H1 (cell line): ENCODE results near the gene NCL. TPM values are rescaled to one million over a fixed set of nuclear protein-coding genes. Genes with fewer than 3 reads are reported as not detected.

Experiments
- CTCF ChIA-PET: fragments of 300-600 bp; sonication (Branson Sonifier 250); formaldehyde crosslinking; loops from one replicate; lab custom pipeline; 2021; ENCODE audit not compliant: partially characterized antibody; lab: Charles Lee
- POLR2A ChIA-PET: fragments of 300-600 bp; sonication (Branson Sonifier 250); formaldehyde crosslinking; loops from one replicate; lab custom pipeline; 2021; ENCODE audit warnings: inconsistent platforms; ENCODE audit not compliant: partially characterized antibody; lab: Charles Lee
- DNase-seq, 2 experiments: peaks; one replicate each; pipeline versions ENCODE4 v3.0.0 to v3.0.0-alpha.2; 2010 to 2022; ENCODE audit warnings: low spot score in 2 of 2, low read depth in 1 of 2, mixed read lengths in 1 of 2
- FAIRE-seq: peaks from 2 replicates; lab custom pipeline; 2011; peaks lifted over from hg19 to GRCh38; lab: Jason Lieb, UNC
- H2AFZ ChIP-seq: 2 replicates; pipeline ENCODE4 v1.8.1; 2012; ENCODE audit warnings: low read length, inconsistent platforms
- H2AK5ac ChIP-seq: 2 replicates; pipeline ENCODE4 v1.6.1; 2013; ENCODE audit warnings: low read depth, low read length
- H2BK120ac ChIP-seq: replicated peaks from 2 replicates; pipeline ENCODE3; 2013; ENCODE audit warnings: low read depth, low read length, inconsistent platforms
- H2BK12ac ChIP-seq: 2 replicates; pipeline ENCODE4 v1.6.1; 2013; ENCODE audit warnings: low read depth, low read length
- H2BK15ac ChIP-seq: 2 replicates; pipeline ENCODE4 v1.6.1; 2013; ENCODE audit warnings: low read length
- H2BK20ac ChIP-seq: 2 replicates; pipeline ENCODE4 v1.6.1; 2013; ENCODE audit warnings: low read length
- H2BK5ac ChIP-seq: 2 replicates; pipeline ENCODE4 v1.6.1; 2013; ENCODE audit warnings: low read depth, low read length
- H3K14ac ChIP-seq: 2 replicates; pipeline ENCODE4 v1.6.1; 2013; ENCODE audit warnings: inconsistent platforms; ENCODE audit not compliant: insufficient read length
- H3K18ac ChIP-seq: 2 replicates; pipeline ENCODE4 v1.6.1; 2013; ENCODE audit warnings: low read length; ENCODE audit errors: extremely low read depth
- H3K23ac ChIP-seq: 2 replicates; pipeline ENCODE4 v1.6.1; 2013; ENCODE audit warnings: inconsistent platforms; ENCODE audit not compliant: insufficient read length
- H3K23me2 ChIP-seq: 2 replicates; pipeline ENCODE4 v1.6.1; 2013; ENCODE audit warnings: low read depth, low read length
- H3K27ac ChIP-seq: 2 replicates; pipeline ENCODE4 v1.6.1; 2011; ENCODE audit warnings: low read depth, low read length, inconsistent platforms
- H3K27me3 ChIP-seq, 4 experiments: replicated peaks in 1 of 4; 1 replicate in 1 of 4; 2 replicates in 3 of 4; pipeline versions ENCODE4 v1.6.1 to v1.8.1; 2011 to 2013; ENCODE audit warnings: low read length in 3 of 4, mild to moderate bottlenecking in 3 of 4, inconsistent platforms in 2 of 4, mixed read lengths in 2 of 4, moderate library complexity in 1 of 4; ENCODE audit not compliant: control insufficient read depth in 3 of 4, insufficient read depth in 3 of 4; ENCODE audit errors: extremely low read depth in 1 of 4
- H3K36me3 ChIP-seq, 4 experiments: 2 replicates each; pipeline versions ENCODE4 v1.6.1 to v1.8.1; 2011 to 2013; ENCODE audit warnings: mild to moderate bottlenecking in 4 of 4, low read length in 3 of 4, moderate library complexity in 2 of 4, control low read depth in 1 of 4, inconsistent platforms in 1 of 4; ENCODE audit not compliant: insufficient read depth in 4 of 4, control insufficient read depth in 2 of 4
- H3K4ac ChIP-seq: replicated peaks from 2 replicates; pipeline ENCODE3; 2013; ENCODE audit warnings: low read length, low read depth, mixed read lengths, inconsistent platforms; ENCODE audit not compliant: insufficient read length
- H3K4me1 ChIP-seq, 4 experiments: replicated peaks in 1 of 4; 1 replicate in 1 of 4; 2 replicates in 3 of 4; pipeline versions ENCODE4 v1.6.1 to v1.8.1; 2011 to 2013; ENCODE audit warnings: low read length in 3 of 4, inconsistent platforms in 2 of 4, mixed read lengths in 1 of 4; ENCODE audit not compliant: insufficient read depth in 4 of 4, control insufficient read depth in 3 of 4
- H3K4me2 ChIP-seq, 2 experiments: 2 replicates each; pipeline versions ENCODE4 v1.6.1 to v1.8.1; 2011 to 2013; ENCODE audit warnings: low read depth in 2 of 2, low read length in 2 of 2, control low read depth in 1 of 2, inconsistent platforms in 1 of 2, mild to moderate bottlenecking in 1 of 2; ENCODE audit not compliant: insufficient read depth in 1 of 2
- H3K4me3 ChIP-seq, 4 experiments: fragments of 200-600, 300-600 bp in 1 of 4; sonication (generic), shearing (Covaris generic), sonication (Bioruptor Twin) in 1 of 4; 2 replicates each; pipeline versions ENCODE4 v1.5.1 to v1.8.1; 2011 to 2016; ENCODE audit warnings: low read length in 4 of 4, low read depth in 3 of 4, control low read depth in 2 of 4, inconsistent platforms in 2 of 4, mild to moderate bottlenecking in 2 of 4, mixed read lengths in 1 of 4, moderate library complexity in 1 of 4; ENCODE audit not compliant: insufficient read depth in 2 of 4; ENCODE audit errors: extremely low read depth in 1 of 4
- H3K56ac ChIP-seq: replicated peaks from 2 replicates; pipeline ENCODE3; 2013; ENCODE audit warnings: low read depth, mild to moderate bottlenecking, mixed read lengths, low read length, inconsistent platforms; ENCODE audit not compliant: insufficient read length
- H3K79me1 ChIP-seq: 2 replicates; pipeline ENCODE4 v1.6.1; 2013; ENCODE audit warnings: low read depth, low read length, control low read depth
- H3K79me2 ChIP-seq, 2 experiments: 2 replicates each; pipeline versions ENCODE4 v1.6.1 to v1.8.1; 2012 to 2013; ENCODE audit warnings: low read length in 2 of 2, mild to moderate bottlenecking in 2 of 2, inconsistent platforms in 1 of 2; ENCODE audit not compliant: insufficient read depth in 2 of 2, control insufficient read depth in 1 of 2
- H3K9ac ChIP-seq, 4 experiments: replicated peaks in 1 of 4; 1 replicate in 1 of 4; 2 replicates in 3 of 4; pipeline versions ENCODE4 v1.6.1 to v1.8.1; 2011 to 2013; ENCODE audit warnings: low read depth in 3 of 4, low read length in 3 of 4, control low read depth in 2 of 4, mild to moderate bottlenecking in 2 of 4, moderate library complexity in 2 of 4, inconsistent platforms in 1 of 4; ENCODE audit errors: extremely low read depth in 1 of 4
- H3K9me3 ChIP-seq, 2 experiments: 2 replicates each; pipeline versions ENCODE4 v1.6.1 to v1.8.1; 2012 to 2013; ENCODE audit warnings: mild to moderate bottlenecking in 2 of 2, moderate library complexity in 2 of 2, control low read depth in 1 of 2, inconsistent platforms in 1 of 2, low read depth in 1 of 2, low read length in 1 of 2, mixed read lengths in 1 of 2; ENCODE audit not compliant: insufficient read depth in 2 of 2
- H4K20me1 ChIP-seq, 2 experiments: replicated peaks in 1 of 2; 2 replicates each; pipeline versions ENCODE3 to v1.8.1; 2011 to 2013; ENCODE audit warnings: inconsistent platforms in 2 of 2, low read length in 2 of 2, mild to moderate bottlenecking in 1 of 2; ENCODE audit not compliant: insufficient read depth in 2 of 2, control insufficient read depth in 1 of 2
- H4K5ac ChIP-seq: 2 replicates; pipeline ENCODE4 v1.6.1; 2013; ENCODE audit warnings: low read length, low read depth, mixed read lengths, inconsistent platforms; ENCODE audit not compliant: insufficient read length
- H4K8ac ChIP-seq: 2 replicates; pipeline ENCODE4 v1.8.0; 2013; ENCODE audit warnings: mild to moderate bottlenecking, moderate library complexity, low read length, inconsistent platforms; ENCODE audit not compliant: insufficient read depth; ENCODE audit errors: extremely low read depth
- H4K91ac ChIP-seq: replicated peaks from 2 replicates; pipeline ENCODE3; 2013; ENCODE audit warnings: low read length, mixed read lengths, inconsistent platforms; ENCODE audit not compliant: insufficient read length
- ATF2 ChIP-seq: IDR thresholded peaks from 2 replicates; pipeline ENCODE4 v1.6.1; 2012; ENCODE audit warnings: low read length, inconsistent platforms
- NANOG ChIP-seq: IDR thresholded peaks from 2 replicates; pipeline ENCODE4 v1.6.1; 2011; ENCODE audit warnings: low read length, low read depth, mild to moderate bottlenecking, inconsistent platforms; ENCODE audit not compliant: insufficient read depth, poor library complexity, severe bottlenecking
- NRF1 ChIP-seq: IDR thresholded peaks from 2 replicates; pipeline ENCODE4 v1.6.1; 2011; ENCODE audit warnings: mild to moderate bottlenecking, low read depth, low read length, improper control_type of control experiment
- WGBS, 2 experiments: shearing (Covaris generic) in 1 of 2; methylation state at CpG; one replicate each; pipeline versions ENCODE4 v1.1.6 to v1.1.7; 2013 to 2015; ENCODE audit warnings: low lambda C conversion rate in 2 of 2, mixed read lengths in 2 of 2, inconsistent platforms in 1 of 2, low coverage in 1 of 2, missing lambda C conversion rate in 1 of 2; ENCODE audit not compliant: insufficient replicate concordance in 2 of 2, insufficient coverage in 1 of 2, insufficient read length in 1 of 2; ENCODE audit errors: extremely low coverage in 1 of 2, missing lambda C conversion rate in 1 of 2; 5-methylcytosine and 5-hydroxymethylcytosine counted together
- polyA plus RNA-seq, 7 experiments: library from polyadenylated mRNA; depleted of rRNA in 3 of 7; stranded (reverse) in 5 of 7; unstranded in 2 of 7; fragments of >200 nt in 5 of 7; fragments of 200-250 nt in 2 of 7; gene quantifications; 1 replicate in 5 of 7; 2 replicates in 1 of 7; 4 replicates in 1 of 7; pipeline versions ENCODE4 v1.2.1 to v1.2.3, GENCODE V29; 2011 to 2013; ENCODE audit warnings: missing spikeins in 2 of 7, mixed read lengths in 2 of 7
- total RNA-seq: library from RNA; stranded (reverse); fragmentation: NEBNext Ultra II Directional; extraction: Animal tissue kit (Norgen Biotek cat#: 25700); gene quantifications from 2 replicates; pipeline ENCODE4 v1.2.1, GENCODE V29; 2021

NCL gene
- total and polyA plus RNA-seq, 2 of the 8 experiments (the other 6 are each of a cell fraction or from before 2014, with no cell fraction given), result 61.2 to 1,478 TPM

GRCh38 chr2:231422056-231422455 lies 42.2 kb downstream of the NCL start:
- no peak overlapping the region for H2AFZ ChIP-seq
- H4K91ac ChIP-seq, result peak overlapping the region; percentile 55
- H3K36me3 ChIP-seq, result no peaks in the 10 kb centered on the region
- no peaks in the 10 kb centered on the region for H3K23me2 ChIP-seq
- no peaks in the 10 kb centered on the region for H3K79me1 ChIP-seq
- no peak overlapping the region for H3K27ac ChIP-seq
- H3K4me3 ChIP-seq, result no peak overlapping the region
- TF ChIP-seq ATF2 (no peak), NANOG (no peak), NRF1 (no peak)
- peaks cover 0 to 9% (median 0%) of the 10 kb centered on the region in 4 experiments; a peak in 3 of 7 replicates for H3K4me1 ChIP-seq
- FAIRE-seq (no peak), DNase-seq (no peak)
- no peak overlapping the region for H3K4me2 ChIP-seq
- H3K79me2 ChIP-seq, result no peaks in the 10 kb centered on the region
- H4K8ac ChIP-seq, result no peak overlapping the region
- H3K9me3 ChIP-seq, result no peaks in the 10 kb centered on the region
- no peak overlapping the region for H3K56ac ChIP-seq
- WGBS, 2 experiments, result 100% methylated on average over 2 of the region's 2 CpGs; no CpG with 5 or more reads in 1 of the 2 experiments
- no peak overlapping the region for H3K23ac ChIP-seq
- H2BK5ac ChIP-seq, result no peak overlapping the region
- H3K4ac ChIP-seq, result no peak overlapping the region
- H4K5ac ChIP-seq, result no peak overlapping the region
- H3K14ac ChIP-seq, result no peak overlapping the region
- H2BK12ac ChIP-seq, result no peak overlapping the region
- H3K18ac ChIP-seq, result no peak overlapping the region
- ChIA-PET POLR2A (interaction anchor here (0.5 to 20.1 kb wide), 3 partner anchors 10 to 231 kb away, joined by 3 to 235 read pairs (median 21); no protein-coding TSS in a partner anchor), CTCF (interaction anchor here (0.6 to 32.5 kb wide), 5 partner anchors 18 to 318 kb away, joined by 3 to 537 read pairs (median 7); partner anchors contain the start of gene B3GNT7)
- no peak overlapping the region for H2BK120ac ChIP-seq
- H2AK5ac ChIP-seq, result no peak overlapping the region
- no peak overlapping the region for H3K9ac ChIP-seq
- H2BK20ac ChIP-seq, result no peak overlapping the region
- H4K20me1 ChIP-seq, result no peaks in the 10 kb centered on the region
- no peak overlapping the region for H2BK15ac ChIP-seq
- no peaks in the 10 kb centered on the region for H3K27me3 ChIP-seq
